ENCODE measurements around the gene DIP2B. TPM values are rescaled to one million over a fixed set of nuclear protein-coding genes. Genes with fewer than 3 reads are reported as not detected.

Gene DIP2B
- total RNA-seq, 1 experiment from 2014 or later, result 26.1 TPM

DNA sequence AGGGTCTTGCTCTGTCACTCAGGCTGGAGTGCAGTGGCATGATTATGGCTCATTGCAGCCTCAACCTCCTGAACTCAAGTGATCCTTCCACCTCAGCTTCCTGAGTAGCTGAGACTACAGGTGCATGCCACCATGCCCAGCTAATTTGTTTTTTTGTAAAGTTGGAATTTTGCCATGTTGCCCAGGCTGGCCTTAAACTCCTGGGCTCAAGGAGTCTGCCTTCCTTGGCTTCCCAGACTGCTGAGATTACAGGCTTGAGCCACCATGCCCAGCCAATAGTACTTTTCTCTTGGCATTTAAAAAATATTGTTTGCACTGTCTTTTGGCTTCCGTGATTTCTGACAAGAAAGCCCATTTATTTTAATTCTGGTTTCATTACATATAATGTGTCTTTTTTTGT is 61.3 kb downstream of the DIP2B start:
- TF ChIP-seq RELA (CRISPR knock-in tag; IDR thresholded peaks at IDR 0.05; ENCODE audit: borderline replicate concordance), result no peak
- TF ChIP-seq, protein P1, sequence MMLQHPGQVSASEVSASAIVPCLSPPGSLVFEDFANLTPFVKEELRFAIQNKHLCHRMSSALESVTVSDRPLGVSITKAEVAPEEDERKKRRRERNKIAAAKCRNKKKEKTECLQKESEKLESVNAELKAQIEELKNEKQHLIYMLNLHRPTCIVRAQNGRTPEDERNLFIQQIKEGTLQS (CRISPR knock-in tag; conservative IDR thresholded peaks at IDR 0.05), result no peak
- ATAC-seq, result no peak
- H3K9me3 Mint-ChIP-seq, result no peaks in the 10 kb centered on the region; the same call in 1 of the 2 replicates
- no peaks in the 10 kb centered on the region for H3K36me3 Mint-ChIP-seq
- H3K4me1 Mint-ChIP-seq, result peaks cover 18% of the 10 kb centered on the region
- no peak overlapping the region for H3K4me3 Mint-ChIP-seq
- H3K27me3 Mint-ChIP-seq (ENCODE audit: low read depth), result no peaks in the 10 kb centered on the region
- ChIA-PET CTCF (no interaction called here), POLR2A (no interaction called here)
- no peak for DNase-seq (ENCODE audit: low spot score)
- no peak overlapping the region for H3K27ac Mint-ChIP-seq

DNA sequence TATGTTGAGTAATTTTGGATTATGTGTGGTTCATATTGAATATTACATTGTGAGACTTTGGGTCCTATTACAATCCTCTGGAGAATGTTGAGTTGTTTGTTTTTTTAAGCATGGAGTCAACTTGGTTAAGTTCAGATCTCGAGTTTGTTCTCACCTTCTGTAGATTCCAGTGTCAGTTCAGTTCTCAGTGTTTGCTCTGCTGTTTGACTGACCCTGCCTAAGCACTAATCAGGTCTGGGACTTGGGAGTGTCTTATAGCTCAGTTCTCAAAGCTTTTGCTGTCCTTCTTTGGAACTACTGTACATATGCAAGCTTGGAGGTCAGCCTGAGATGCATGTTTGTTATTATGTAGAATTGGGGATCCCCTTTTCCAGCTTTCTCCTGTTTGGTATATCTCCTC is 63.1 kb downstream of the DIP2B start:
- peak overlapping the region; percentile 76 for H3K27ac Mint-ChIP-seq
- ChIA-PET POLR2A (no interaction called here), CTCF (no interaction called here)
- H3K27me3 Mint-ChIP-seq (ENCODE audit: low read depth), result no peaks in the 10 kb centered on the region
- H3K9me3 Mint-ChIP-seq, result no peaks in the 10 kb centered on the region; the same call in 1 of the 2 replicates
- H3K4me1 Mint-ChIP-seq, result peaks cover 28% of the 10 kb centered on the region
- TF ChIP-seq ZNF232 (CRISPR knock-in tag; IDR thresholded peaks at IDR 0.05), result no peak
- no peak for TF ChIP-seq ATF1 (CRISPR knock-in tag; IDR thresholded peaks at IDR 0.05)
- no peak for TF ChIP-seq IRF2 (CRISPR knock-in tag; IDR thresholded peaks at IDR 0.05; ENCODE audit: borderline replicate concordance, low read depth)
- TF ChIP-seq, protein P2, sequence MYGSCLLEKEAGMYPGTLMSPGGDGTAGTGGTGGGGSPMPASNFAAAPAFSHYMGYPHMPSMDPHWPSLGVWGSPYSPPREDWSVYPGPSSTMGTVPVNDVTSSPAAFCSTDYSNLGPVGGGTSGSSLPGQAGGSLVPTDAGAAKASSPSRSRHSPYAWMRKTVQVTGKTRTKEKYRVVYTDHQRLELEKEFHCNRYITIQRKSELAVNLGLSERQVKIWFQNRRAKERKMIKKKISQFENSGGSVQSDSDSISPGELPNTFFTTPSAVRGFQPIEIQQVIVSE (CRISPR knock-in tag; IDR thresholded peaks at IDR 0.05; ENCODE audit: borderline replicate concordance), result no peak
- TF ChIP-seq TCF7 (CRISPR knock-in tag; IDR thresholded peaks at IDR 0.05; ENCODE audit: low read depth), result no peak
- no peak for TF ChIP-seq NFATC4 (CRISPR knock-in tag; IDR thresholded peaks at IDR 0.05)
- TF ChIP-seq, protein P3, sequence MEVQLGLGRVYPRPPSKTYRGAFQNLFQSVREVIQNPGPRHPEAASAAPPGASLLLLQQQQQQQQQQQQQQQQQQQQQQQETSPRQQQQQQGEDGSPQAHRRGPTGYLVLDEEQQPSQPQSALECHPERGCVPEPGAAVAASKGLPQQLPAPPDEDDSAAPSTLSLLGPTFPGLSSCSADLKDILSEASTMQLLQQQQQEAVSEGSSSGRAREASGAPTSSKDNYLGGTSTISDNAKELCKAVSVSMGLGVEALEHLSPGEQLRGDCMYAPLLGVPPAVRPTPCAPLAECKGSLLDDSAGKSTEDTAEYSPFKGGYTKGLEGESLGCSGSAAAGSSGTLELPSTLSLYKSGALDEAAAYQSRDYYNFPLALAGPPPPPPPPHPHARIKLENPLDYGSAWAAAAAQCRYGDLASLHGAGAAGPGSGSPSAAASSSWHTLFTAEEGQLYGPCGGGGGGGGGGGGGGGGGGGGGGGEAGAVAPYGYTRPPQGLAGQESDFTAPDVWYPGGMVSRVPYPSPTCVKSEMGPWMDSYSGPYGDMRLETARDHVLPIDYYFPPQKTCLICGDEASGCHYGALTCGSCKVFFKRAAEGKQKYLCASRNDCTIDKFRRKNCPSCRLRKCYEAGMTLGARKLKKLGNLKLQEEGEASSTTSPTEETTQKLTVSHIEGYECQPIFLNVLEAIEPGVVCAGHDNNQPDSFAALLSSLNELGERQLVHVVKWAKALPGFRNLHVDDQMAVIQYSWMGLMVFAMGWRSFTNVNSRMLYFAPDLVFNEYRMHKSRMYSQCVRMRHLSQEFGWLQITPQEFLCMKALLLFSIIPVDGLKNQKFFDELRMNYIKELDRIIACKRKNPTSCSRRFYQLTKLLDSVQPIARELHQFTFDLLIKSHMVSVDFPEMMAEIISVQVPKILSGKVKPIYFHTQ (CRISPR knock-in tag; IDR thresholded peaks at IDR 0.05), result no peak
- no peak for TF ChIP-seq RELA (CRISPR knock-in tag; IDR thresholded peaks at IDR 0.05; ENCODE audit: borderline replicate concordance)
- TF ChIP-seq, protein P4, sequence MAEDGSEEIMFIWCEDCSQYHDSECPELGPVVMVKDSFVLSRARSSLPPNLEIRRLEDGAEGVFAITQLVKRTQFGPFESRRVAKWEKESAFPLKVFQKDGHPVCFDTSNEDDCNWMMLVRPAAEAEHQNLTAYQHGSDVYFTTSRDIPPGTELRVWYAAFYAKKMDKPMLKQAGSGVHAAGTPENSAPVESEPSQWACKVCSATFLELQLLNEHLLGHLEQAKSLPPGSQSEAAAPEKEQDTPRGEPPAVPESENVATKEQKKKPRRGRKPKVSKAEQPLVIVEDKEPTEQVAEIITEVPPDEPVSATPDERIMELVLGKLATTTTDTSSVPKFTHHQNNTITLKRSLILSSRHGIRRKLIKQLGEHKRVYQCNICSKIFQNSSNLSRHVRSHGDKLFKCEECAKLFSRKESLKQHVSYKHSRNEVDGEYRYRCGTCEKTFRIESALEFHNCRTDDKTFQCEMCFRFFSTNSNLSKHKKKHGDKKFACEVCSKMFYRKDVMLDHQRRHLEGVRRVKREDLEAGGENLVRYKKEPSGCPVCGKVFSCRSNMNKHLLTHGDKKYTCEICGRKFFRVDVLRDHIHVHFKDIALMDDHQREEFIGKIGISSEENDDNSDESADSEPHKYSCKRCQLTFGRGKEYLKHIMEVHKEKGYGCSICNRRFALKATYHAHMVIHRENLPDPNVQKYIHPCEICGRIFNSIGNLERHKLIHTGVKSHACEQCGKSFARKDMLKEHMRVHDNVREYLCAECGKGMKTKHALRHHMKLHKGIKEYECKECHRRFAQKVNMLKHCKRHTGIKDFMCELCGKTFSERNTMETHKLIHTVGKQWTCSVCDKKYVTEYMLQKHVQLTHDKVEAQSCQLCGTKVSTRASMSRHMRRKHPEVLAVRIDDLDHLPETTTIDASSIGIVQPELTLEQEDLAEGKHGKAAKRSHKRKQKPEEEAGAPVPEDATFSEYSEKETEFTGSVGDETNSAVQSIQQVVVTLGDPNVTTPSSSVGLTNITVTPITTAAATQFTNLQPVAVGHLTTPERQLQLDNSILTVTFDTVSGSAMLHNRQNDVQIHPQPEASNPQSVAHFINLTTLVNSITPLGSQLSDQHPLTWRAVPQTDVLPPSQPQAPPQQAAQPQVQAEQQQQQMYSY (CRISPR knock-in tag; IDR thresholded peaks at IDR 0.05), result no peak
- no peak for TF ChIP-seq OVOL2 (CRISPR knock-in tag; IDR thresholded peaks at IDR 0.05; ENCODE audit: borderline replicate concordance)
- no peak for TF ChIP-seq GRHL2 (CRISPR knock-in tag; IDR thresholded peaks at IDR 0.05; ENCODE audit: insufficient replicate concordance, severe bottlenecking)
- TF ChIP-seq HMGA2 (CRISPR knock-in tag; IDR thresholded peaks at IDR 0.05), result no peak
- H3K36me3 Mint-ChIP-seq, result no peaks in the 10 kb centered on the region
- DNase-seq (ENCODE audit: low spot score) (no peak), ATAC-seq (no peak)
- no peak overlapping the region for H3K4me3 Mint-ChIP-seq

- ATAC-seq (no peak; the same call in 1 of the 2 replicates), DNase-seq (ENCODE audit: low spot score) (no peak)
- ChIA-PET POLR2A (interaction anchor here (0.6 to 0.8 kb wide), 2 partner anchors 18 to 31 kb away, joined by 3 read pairs; no protein-coding TSS in a partner anchor), CTCF (no interaction called here)
- Mint-ChIP-seq H3K4me3 (no peak overlapping the region), H3K9me3 (no peaks in the 10 kb centered on the region; the same call in 1 of the 2 replicates), H3K36me3 (no peaks in the 10 kb centered on the region), H3K27me3 (ENCODE audit: low read depth) (no peaks in the 10 kb centered on the region), H3K27ac (peak overlapping the region; percentile 40; the same call in 1 of the 2 replicates), H3K4me1 (peaks cover 34% of the 10 kb centered on the region)
- TF ChIP-seq, protein P5, sequence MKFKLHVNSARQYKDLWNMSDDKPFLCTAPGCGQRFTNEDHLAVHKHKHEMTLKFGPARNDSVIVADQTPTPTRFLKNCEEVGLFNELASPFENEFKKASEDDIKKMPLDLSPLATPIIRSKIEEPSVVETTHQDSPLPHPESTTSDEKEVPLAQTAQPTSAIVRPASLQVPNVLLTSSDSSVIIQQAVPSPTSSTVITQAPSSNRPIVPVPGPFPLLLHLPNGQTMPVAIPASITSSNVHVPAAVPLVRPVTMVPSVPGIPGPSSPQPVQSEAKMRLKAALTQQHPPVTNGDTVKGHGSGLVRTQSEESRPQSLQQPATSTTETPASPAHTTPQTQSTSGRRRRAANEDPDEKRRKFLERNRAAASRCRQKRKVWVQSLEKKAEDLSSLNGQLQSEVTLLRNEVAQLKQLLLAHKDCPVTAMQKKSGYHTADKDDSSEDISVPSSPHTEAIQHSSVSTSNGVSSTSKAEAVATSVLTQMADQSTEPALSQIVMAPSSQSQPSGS (CRISPR knock-in tag; IDR thresholded peaks at IDR 0.05; ENCODE audit: borderline replicate concordance, low read depth), result no peak
- TF ChIP-seq CREB1 (CRISPR knock-in tag; IDR thresholded peaks at IDR 0.05), result no peak
- no peak for TF ChIP-seq FOXJ3 (CRISPR knock-in tag; IDR thresholded peaks at IDR 0.05; ENCODE audit: borderline replicate concordance)
- TF ChIP-seq TEAD4 (CRISPR knock-in tag; IDR thresholded peaks at IDR 0.05), result no peak
- no peak for TF ChIP-seq JUN (CRISPR knock-in tag; IDR thresholded peaks at IDR 0.05)
- no peak for TF ChIP-seq ZBTB43 (CRISPR knock-in tag; IDR thresholded peaks at IDR 0.05)
- TF ChIP-seq ZNF138 (CRISPR knock-in tag; conservative IDR thresholded peaks at IDR 0.05), result no peak
- TF ChIP-seq GTF2I (CRISPR knock-in tag; conservative IDR thresholded peaks at IDR 0.05), result no peak
- TF ChIP-seq NR3C1 (CRISPR knock-in tag; conservative IDR thresholded peaks at IDR 0.05; ENCODE audit: low read depth), result no peak
These were observed 63.7 kb downstream of the DIP2B start for GRCh38 chr12:50568338-50569091.
